Uterus (tissue), 4 donors: ENCODE results near the gene MAML1. TPM values are rescaled to one million over a fixed set of nuclear protein-coding genes. Genes with fewer than 3 reads are reported as not detected.

Source experiments
- DNase-seq, 2 donors: peaks; one replicate each; pipeline ENCODE4 v3.0.0-alpha.2; 2019 to 2020
- H3K27ac ChIP-seq, 2 donors: fragments of 200-600 bp; sonication (generic); 1 replicate in 1 of 2; 2 replicates in 1 of 2; pipeline ENCODE4 v1.5.1; 2016 to 2018
- H3K27me3 ChIP-seq, 2 donors: fragments of 200-600 bp; sonication (generic); one replicate each; pipeline ENCODE4 v1.5.1; 2018 to 2019; ENCODE audit warnings: control low read depth in 1 of 2
- H3K36me3 ChIP-seq, 2 donors: fragments of 200-600 bp; sonication (generic); one replicate each; pipeline ENCODE4 v1.5.1; 2019; ENCODE audit warnings: control low read depth in 1 of 2
- H3K4me1 ChIP-seq, 2 donors: fragments of 200-600 bp; sonication (generic); one replicate each; pipeline ENCODE4 v1.5.1; 2018 to 2019; ENCODE audit warnings: control low read depth in 1 of 2
- H3K4me3 ChIP-seq, 2 donors: fragments of 200-600 bp; sonication (generic); 1 replicate in 1 of 2; 2 replicates in 1 of 2; pipeline ENCODE4 v1.5.1; 2018 to 2019; ENCODE audit warnings: mild to moderate bottlenecking in 1 of 2
- H3K9me3 ChIP-seq, 2 donors: fragments of 200-600 bp; sonication (generic); one replicate each; pipeline ENCODE4 v1.5.1; 2019; ENCODE audit warnings: control low read depth in 1 of 2
- CTCF ChIP-seq, 4 experiments: fragments of 200-600 bp in 2 of 4; fragments of 450-650 bp in 2 of 4; sonication (generic) in 2 of 4; IDR thresholded peaks; one replicate each; pipeline ENCODE4 v1.5.1; 2016 to 2019; ENCODE audit warnings: antibody characterized with exemption in 4 of 4, mild to moderate bottlenecking in 2 of 4, moderate library complexity in 1 of 4
- POLR2A ChIP-seq, 2 donors: fragments of 450-650 bp; IDR thresholded peaks; one replicate each; pipeline ENCODE4 v1.6.1; 2016; ENCODE audit warnings: antibody characterized with exemption in 2 of 2, mild to moderate bottlenecking in 1 of 2, moderate library complexity in 1 of 2
- intact Hi-C: fragments of 100-400 bp; cut with DNase I; formaldehyde crosslinking; loops from one replicate; pipeline ENCODE4 v1.15.1; 2023; ENCODE audit warnings: low total_unique reads
- total RNA-seq, 4 donors: library from RNA; depleted of rRNA in 3 of 4; stranded (reverse); fragments of >200 nt in 3 of 4; gene quantifications; one replicate each; pipeline versions ENCODE4 v1.1.0 to v1.2.4, GENCODE V29; 2014 to 2023
- donor health status: DM: yes; HTN: yes; CAD: no.

The MAML1 gene
- total RNA-seq, 4 donors from 2014 or later = 19.7 to 44.1 (median 21.4) TPM

DNA sequence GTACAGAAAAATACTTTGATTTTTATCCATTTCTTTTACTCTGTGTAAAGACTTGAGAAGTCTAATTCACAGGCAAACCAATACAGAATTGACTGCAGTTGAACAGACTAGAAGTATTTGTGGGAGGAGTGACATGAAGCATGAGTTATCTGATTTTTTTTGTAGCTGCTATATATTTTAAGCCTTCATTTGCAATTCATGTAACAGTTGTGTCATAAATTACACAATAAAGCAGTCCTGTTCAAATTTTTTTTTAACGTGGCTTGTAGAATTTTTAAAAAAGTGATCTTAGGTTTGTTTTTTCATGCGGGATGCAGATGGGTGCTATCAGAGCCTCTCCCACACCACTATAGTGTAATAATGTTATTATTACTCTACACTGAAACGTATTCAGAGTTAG is 2.9 kb upstream of the MAML1 start:
- no peaks in the 10 kb centered on the region for H3K36me3 ChIP-seq
- DNase-seq = no peak
- no peaks in the 10 kb centered on the region for H3K9me3 ChIP-seq
- intact Hi-C loops = no loop called here
- peak overlapping the region in 1 of 2 donors; percentile 9 for H3K27ac ChIP-seq
- H3K27me3 ChIP-seq = no peaks in the 10 kb centered on the region
- no peak overlapping the region for H3K4me3 ChIP-seq
- TF ChIP-seq POLR2A (IDR thresholded peaks at IDR 0.05) = no peak
- no peak for TF ChIP-seq CTCF (IDR thresholded peaks at IDR 0.05)
- H3K4me1 ChIP-seq = peaks cover 3 to 14% of the 10 kb centered on the region in 2 donors

DNA sequence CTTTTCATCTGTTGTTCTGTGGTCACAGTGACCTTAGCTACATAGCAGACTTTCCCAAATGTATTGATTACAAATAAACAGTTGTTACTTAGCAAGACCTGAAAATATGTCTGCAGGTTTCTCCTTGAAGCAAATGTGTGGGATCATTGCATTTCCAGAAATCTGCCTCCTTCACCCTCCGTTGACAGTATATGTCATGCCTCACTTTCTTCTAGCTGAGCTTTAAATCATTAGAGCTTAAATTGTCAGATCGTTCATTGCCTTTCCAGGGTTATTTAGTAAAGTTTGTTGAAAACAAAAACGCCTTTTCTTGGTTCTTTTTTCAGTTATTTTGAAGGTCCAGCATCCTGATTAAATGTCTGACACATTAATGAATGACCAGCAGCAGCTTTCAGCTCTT is 2.3 kb upstream of the MAML1 start:
- H3K4me1 ChIP-seq = peaks cover 3 to 16% of the 10 kb centered on the region in 2 donors
- H3K4me3 ChIP-seq = no peak overlapping the region
- H3K27ac ChIP-seq = no peak overlapping the region
- TF ChIP-seq CTCF (IDR thresholded peaks at IDR 0.05) (no peak), POLR2A (IDR thresholded peaks at IDR 0.05) (no peak)
- no peak for DNase-seq
- H3K9me3 ChIP-seq = no peaks in the 10 kb centered on the region
- no peaks in the 10 kb centered on the region for H3K36me3 ChIP-seq
- no peaks in the 10 kb centered on the region for H3K27me3 ChIP-seq
- intact Hi-C loops = no loop called here

GRCh38 chr5:179730852-179731251 is 1.8 kb upstream of the MAML1 start:
- Histone ChIP-seq H3K27me3 (no peaks in the 10 kb centered on the region), H3K4me3 (no peak overlapping the region), H3K27ac (no peak overlapping the region), H3K36me3 (no peaks in the 10 kb centered on the region), H3K9me3 (no peaks in the 10 kb centered on the region), H3K4me1 (peaks cover 4 to 21% of the 10 kb centered on the region in 2 donors)
- no peak for TF ChIP-seq POLR2A (IDR thresholded peaks at IDR 0.05)
- no peak for TF ChIP-seq CTCF (IDR thresholded peaks at IDR 0.05)
- no peak for DNase-seq
- intact Hi-C loops = no loop called here

DNA sequence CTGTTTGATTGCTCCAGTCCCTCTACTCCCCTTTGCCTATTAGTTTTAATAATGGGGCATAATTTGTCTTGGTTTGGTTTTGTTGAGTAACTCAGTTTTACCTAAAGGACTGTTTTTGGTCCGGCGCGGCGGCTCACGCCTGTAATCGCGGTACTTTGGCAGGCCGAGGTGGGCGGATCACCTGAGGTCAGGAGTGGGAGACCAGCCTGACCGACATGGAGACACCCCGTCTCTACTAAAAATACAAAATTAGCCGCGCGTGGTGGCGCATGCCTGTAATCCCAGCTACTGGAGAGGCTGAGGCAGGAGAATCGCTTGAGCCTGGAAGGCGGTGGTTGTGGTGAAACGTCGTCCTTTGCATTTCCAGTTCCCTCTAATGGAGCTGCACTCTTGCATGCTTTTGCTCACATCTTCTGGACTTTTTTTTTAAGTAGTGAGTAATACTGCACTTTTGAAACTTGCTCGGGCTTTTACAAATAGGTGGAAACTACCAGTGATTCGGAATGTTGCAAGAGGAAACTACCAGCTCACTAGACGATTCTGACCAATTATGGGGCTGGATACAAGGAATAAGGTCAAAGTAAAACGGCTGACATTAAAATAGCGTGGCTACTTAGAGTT is 721 bp upstream of the MAML1 start:
- no peaks in the 10 kb centered on the region for H3K9me3 ChIP-seq
- H3K4me1 ChIP-seq = peaks cover 8 to 25% of the 10 kb centered on the region in 2 donors
- no peaks in the 10 kb centered on the region for H3K36me3 ChIP-seq
- intact Hi-C loops = no loop called here
- H3K27ac ChIP-seq = peak overlapping the region; percentile 81 to 97
- peak overlapping the region; percentile 61 to 96 for H3K4me3 ChIP-seq
- H3K27me3 ChIP-seq = no peaks in the 10 kb centered on the region
- no peak for TF ChIP-seq CTCF (IDR thresholded peaks at IDR 0.05)
- TF ChIP-seq POLR2A (IDR thresholded peaks at IDR 0.05) = no peak
- DNase-seq = peak; percentile 29 to 31

GRCh38 chr5:179732918-179733771 is 523 bp downstream of the MAML1 start:
- H3K4me1 ChIP-seq = peaks cover 8 to 25% of the 10 kb centered on the region in 2 donors
- no peaks in the 10 kb centered on the region for H3K36me3 ChIP-seq
- intact Hi-C loops = no loop called here
- TF ChIP-seq POLR2A (IDR thresholded peaks at IDR 0.05) (no peak), CTCF (IDR thresholded peaks at IDR 0.05) (peak in 1 of 4 experiments; percentile 14)
- H3K27ac ChIP-seq = peak overlapping the region; percentile 97
- DNase-seq = peak; percentile 22 to 25
- no peaks in the 10 kb centered on the region for H3K27me3 ChIP-seq
- peak overlapping the region; percentile 61 to 96 for H3K4me3 ChIP-seq
- no peaks in the 10 kb centered on the region for H3K9me3 ChIP-seq
